GM23338 (cell line): ENCODE measurements around the gene EP400. TPM values are rescaled to one million over a fixed set of nuclear protein-coding genes. Genes with fewer than 3 reads are reported as not detected.
A peak's percentile ranks its signal among the peaks of the same experiment; 100 is the strongest.
"Not testable (repeated sequence)": the region's sequence is repeated elsewhere in the genome, so short reads cannot be mapped to it uniquely, and the experiment has no call there.

Experiments
- ATAC-seq: fragments of 200-7000 bp; cut with Tn5 transposase; 3 replicates; pipeline ENCODE4 v1.9.1; 2020
- DNase-seq: peaks from one replicate; pipeline ENCODE4 v3.0.0-alpha.2; 2015; ENCODE audit warnings: low spot score
- H2AFZ ChIP-seq: fragments of 200-600 bp; sonication (generic); 2 replicates; pipeline ENCODE4 v1.8.0; 2016; ENCODE audit warnings: antibody characterized with exemption, mild to moderate bottlenecking, moderate library complexity
- H3F3A ChIP-seq: fragments of 200-600 bp; sonication (generic); replicated peaks from 2 replicates; pipeline ENCODE4 v1.8.0; 2017; ENCODE audit warnings: antibody characterized with exemption, mixed run types, low read depth
- H3K27ac ChIP-seq: fragments of 200-600 bp; sonication (generic); 2 replicates; pipeline ENCODE4 v1.6.1; 2016; ENCODE audit warnings: low read depth
- H3K27me3 ChIP-seq: fragments of 200-600 bp; sonication (generic); 2 replicates; pipeline ENCODE4 v1.8.0; 2016; ENCODE audit warnings: mild to moderate bottlenecking, mixed run types, moderate library complexity; ENCODE audit not compliant: insufficient read depth
- H3K36me3 ChIP-seq: fragments of 200-600 bp; sonication (generic); 2 replicates; pipeline ENCODE4 v1.8.0; 2016; ENCODE audit warnings: mild to moderate bottlenecking; ENCODE audit not compliant: insufficient read depth
- H3K4me1 ChIP-seq: fragments of 200-600 bp; sonication (generic); 2 replicates; pipeline ENCODE4 v1.8.0; 2016; ENCODE audit warnings: mild to moderate bottlenecking, moderate library complexity; ENCODE audit not compliant: insufficient read depth
- H3K4me2 ChIP-seq: fragments of 200-600 bp; sonication (generic); 2 replicates; pipeline ENCODE4 v1.7.1; 2017; ENCODE audit warnings: mixed run types
- H3K4me3 ChIP-seq: fragments of 200-600 bp; sonication (generic); 2 replicates; pipeline ENCODE4 v1.6.1; 2016; ENCODE audit warnings: mixed run types
- H3K79me2 ChIP-seq: fragments of 200-600 bp; sonication (generic); replicated peaks from 2 replicates; pipeline ENCODE4 v1.8.0; 2017; ENCODE audit warnings: mild to moderate bottlenecking; ENCODE audit not compliant: insufficient read depth
- H3K9me2 ChIP-seq: fragments of 200-600 bp; sonication (generic); 2 replicates; pipeline ENCODE4 v1.8.0; 2017; ENCODE audit not compliant: insufficient read depth
- H4K20me1 ChIP-seq: fragments of 200-600 bp; sonication (generic); replicated peaks from 2 replicates; pipeline ENCODE4 v1.8.0; 2017; ENCODE audit warnings: mild to moderate bottlenecking; ENCODE audit not compliant: insufficient read depth
- H3K27ac Mint-ChIP-seq: 2 replicates; pipeline ENCODE4 v1.8.0; 2020; ENCODE audit warnings: inconsistent platforms, mild to moderate bottlenecking, moderate library complexity, mixed read lengths
- H3K27me3 Mint-ChIP-seq: 3 replicates; pipeline ENCODE4 v1.8.0; 2022; ENCODE audit warnings: low read depth, mild to moderate bottlenecking, moderate library complexity, mixed read lengths, inconsistent platforms; ENCODE audit not compliant: insufficient read depth, poor library complexity
- H3K36me3 Mint-ChIP-seq: 3 replicates; pipeline ENCODE4 v1.8.0; 2021; ENCODE audit warnings: low read depth, mild to moderate bottlenecking, inconsistent platforms, moderate library complexity, mixed read lengths
- H3K4me1 Mint-ChIP-seq: 3 replicates; pipeline ENCODE4 v1.8.0; 2020; ENCODE audit warnings: mild to moderate bottlenecking, inconsistent platforms, mixed read lengths
- H3K4me3 Mint-ChIP-seq: 3 replicates; pipeline ENCODE4 v1.8.0; 2021; ENCODE audit warnings: moderate library complexity, mild to moderate bottlenecking, inconsistent platforms, mixed read lengths
- H3K9me3 Mint-ChIP-seq: 3 replicates; pipeline ENCODE4 v1.8.0; 2020; ENCODE audit warnings: moderate library complexity, mild to moderate bottlenecking, inconsistent platforms, mixed read lengths
- CREB1 ChIP-seq: fragments of 250-450 bp; sonication (Bioruptor Pico); IDR thresholded peaks from 2 replicates; pipeline ENCODE4 v1.5.0; 2020; ENCODE audit warnings: low read depth, mild to moderate bottlenecking, moderate library complexity
- CTCF ChIP-seq, 2 experiments: fragments of 200-600 bp in 1 of 2; sonication (generic) in 1 of 2; conservative IDR thresholded peaks; 2 replicates each; pipeline versions ENCODE4 v1.5.1 to v1.6.1; 2016 to 2017; ENCODE audit warnings: antibody characterized with exemption in 2 of 2, low read depth in 2 of 2, mild to moderate bottlenecking in 2 of 2, moderate library complexity in 1 of 2
- EZH2 ChIP-seq: fragments of 200-600 bp; sonication (generic); IDR thresholded peaks from one replicate; pipeline ENCODE4 v1.8.0; 2017; ENCODE audit warnings: antibody characterized with exemption, mild to moderate bottlenecking, low read depth; ENCODE audit not compliant: unreplicated experiment
- EZH2phosphoT487 ChIP-seq: fragments of 200-600 bp; sonication (generic); IDR thresholded peaks from one replicate; pipeline ENCODE4 v1.8.1; 2018; ENCODE audit warnings: antibody characterized with exemption; ENCODE audit not compliant: unreplicated experiment
- NANOG ChIP-seq: IDR thresholded peaks from 2 replicates; pipeline ENCODE4 v1.6.1; 2016; ENCODE audit warnings: antibody characterized with exemption, borderline replicate concordance
- POLR2AphosphoS5 ChIP-seq: IDR thresholded peaks from 2 replicates; pipeline ENCODE4 v1.6.1; 2016; ENCODE audit warnings: antibody characterized with exemption, low read depth
- STAT1 ChIP-seq: IDR thresholded peaks from one replicate; pipeline ENCODE4 v1.6.1; 2016; ENCODE audit warnings: antibody characterized with exemption; ENCODE audit not compliant: unreplicated experiment
- ZNF114 ChIP-seq: fragments of 250-450 bp; sonication (Bioruptor Pico); IDR thresholded peaks from 2 replicates; pipeline ENCODE4 v1.5.0; 2020; ENCODE audit warnings: mild to moderate bottlenecking, moderate library complexity
- ZNF462 ChIP-seq: fragments of 250-450 bp; sonication (Bioruptor Pico); IDR thresholded peaks from 2 replicates; pipeline ENCODE4 v1.5.0; 2020; ENCODE audit warnings: mild to moderate bottlenecking, moderate library complexity
- polyA plus RNA-seq: library from polyadenylated mRNA; unstranded; fragments of >200 nt; fragmentation: Nextera tagmentation; extraction: Ambion mirVana; gene quantifications from 2 replicates; pipeline ENCODE4 v1.2.1, GENCODE V29; 2016
- total RNA-seq: library from RNA; depleted of rRNA; stranded (reverse); fragments of >200 nt; shearing (Covaris generic); gene quantifications from 2 replicates; pipeline ENCODE4 v1.2.3, GENCODE V29; 2014
- TF ChIP-seq, protein P1 (sequence below): IDR thresholded peaks from one replicate; pipeline ENCODE4 v1.6.1; 2018; ENCODE audit warnings: antibody characterized with exemption; ENCODE audit not compliant: unreplicated experiment

Gene EP400
- total and polyA plus RNA-seq, 2 experiments from 2014 or later, result 26.3 to 57.2 TPM

GRCh38 chr12:131950182-131950913 lies 606 bp downstream of the EP400 start:
- peak overlapping the region; percentile 91 for H3K27ac Mint-ChIP-seq
- TF ChIP-seq ZNF114 (CRISPR knock-in tag), result no peak
- TF ChIP-seq, protein P1, sequence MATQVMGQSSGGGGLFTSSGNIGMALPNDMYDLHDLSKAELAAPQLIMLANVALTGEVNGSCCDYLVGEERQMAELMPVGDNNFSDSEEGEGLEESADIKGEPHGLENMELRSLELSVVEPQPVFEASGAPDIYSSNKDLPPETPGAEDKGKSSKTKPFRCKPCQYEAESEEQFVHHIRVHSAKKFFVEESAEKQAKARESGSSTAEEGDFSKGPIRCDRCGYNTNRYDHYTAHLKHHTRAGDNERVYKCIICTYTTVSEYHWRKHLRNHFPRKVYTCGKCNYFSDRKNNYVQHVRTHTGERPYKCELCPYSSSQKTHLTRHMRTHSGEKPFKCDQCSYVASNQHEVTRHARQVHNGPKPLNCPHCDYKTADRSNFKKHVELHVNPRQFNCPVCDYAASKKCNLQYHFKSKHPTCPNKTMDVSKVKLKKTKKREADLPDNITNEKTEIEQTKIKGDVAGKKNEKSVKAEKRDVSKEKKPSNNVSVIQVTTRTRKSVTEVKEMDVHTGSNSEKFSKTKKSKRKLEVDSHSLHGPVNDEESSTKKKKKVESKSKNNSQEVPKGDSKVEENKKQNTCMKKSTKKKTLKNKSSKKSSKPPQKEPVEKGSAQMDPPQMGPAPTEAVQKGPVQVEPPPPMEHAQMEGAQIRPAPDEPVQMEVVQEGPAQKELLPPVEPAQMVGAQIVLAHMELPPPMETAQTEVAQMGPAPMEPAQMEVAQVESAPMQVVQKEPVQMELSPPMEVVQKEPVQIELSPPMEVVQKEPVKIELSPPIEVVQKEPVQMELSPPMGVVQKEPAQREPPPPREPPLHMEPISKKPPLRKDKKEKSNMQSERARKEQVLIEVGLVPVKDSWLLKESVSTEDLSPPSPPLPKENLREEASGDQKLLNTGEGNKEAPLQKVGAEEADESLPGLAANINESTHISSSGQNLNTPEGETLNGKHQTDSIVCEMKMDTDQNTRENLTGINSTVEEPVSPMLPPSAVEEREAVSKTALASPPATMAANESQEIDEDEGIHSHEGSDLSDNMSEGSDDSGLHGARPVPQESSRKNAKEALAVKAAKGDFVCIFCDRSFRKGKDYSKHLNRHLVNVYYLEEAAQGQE, result no peak
- no peak for TF ChIP-seq CREB1 (CRISPR knock-in tag)
- TF ChIP-seq POLR2AphosphoS5, result no peak
- no peak for TF ChIP-seq ZNF462 (CRISPR knock-in tag)
- TF ChIP-seq CTCF (conservative IDR thresholded peaks at IDR 0.05; ENCODE audit: low read depth in 2 of 2), result no peak
- TF ChIP-seq NANOG, result no peak
- TF ChIP-seq STAT1, result no peak
- TF ChIP-seq EZH2, result no peak
- no peak for TF ChIP-seq EZH2phosphoT487
- H3K4me3 ChIP-seq, result peak overlapping the region; percentile 91
- DNase-seq (peak; percentile 39), ATAC-seq (peak; percentile 28)
- H3K27ac ChIP-seq, result no peak overlapping the region
- no peaks in the 10 kb centered on the region for H3K9me2 ChIP-seq
- H3K27me3 Mint-ChIP-seq, result peaks cover 13% of the 10 kb centered on the region
- H3K36me3 ChIP-seq, result no peaks in the 10 kb centered on the region
- H3K4me3 Mint-ChIP-seq, result peak overlapping the region; percentile 89
- no peaks in the 10 kb centered on the region for H3K9me3 Mint-ChIP-seq
- peaks cover 50% of the 10 kb centered on the region for H3K79me2 ChIP-seq
- H3K4me1 Mint-ChIP-seq, result peaks cover 8% of the 10 kb centered on the region
- peak overlapping the region; percentile 18; the same call in 1 of the 2 replicates for H2AFZ ChIP-seq
- H3K36me3 Mint-ChIP-seq, result peaks cover 7% of the 10 kb centered on the region
- H3K4me2 ChIP-seq, result peak overlapping the region; percentile 88
- H3K4me1 ChIP-seq, result peaks cover 12% of the 10 kb centered on the region
- H3K27me3 ChIP-seq, result no peaks in the 10 kb centered on the region
- H3F3A ChIP-seq, result peaks cover 16% of the 10 kb centered on the region
- peaks cover 31% of the 10 kb centered on the region for H4K20me1 ChIP-seq

- H3K4me2 ChIP-seq, DNase-seq: not testable (repeated sequence)
- peaks cover 40% of the 10 kb centered on the region for H4K20me1 ChIP-seq
Observed at GRCh38 chr12:131953810-131954209, 4.1 kb downstream of the EP400 start.

More at GRCh38 chr12:131953810-131954209, 4.1 kb downstream of the EP400 start:
- H3K4me1 Mint-ChIP-seq, H3K36me3 Mint-ChIP-seq, H3K9me2 ChIP-seq, ATAC-seq, H2AFZ ChIP-seq, H3K4me3 Mint-ChIP-seq, H3K27me3 Mint-ChIP-seq, H3K36me3 ChIP-seq, H3K4me1 ChIP-seq, H3K27ac ChIP-seq, H3K27ac Mint-ChIP-seq, H3K27me3 ChIP-seq, H3F3A ChIP-seq, H3K9me3 Mint-ChIP-seq, H3K4me3 ChIP-seq: not testable (repeated sequence)
- H3K79me2 ChIP-seq, result peaks cover 85% of the 10 kb centered on the region
